ENCODE data around the gene FAF1.

DNA sequence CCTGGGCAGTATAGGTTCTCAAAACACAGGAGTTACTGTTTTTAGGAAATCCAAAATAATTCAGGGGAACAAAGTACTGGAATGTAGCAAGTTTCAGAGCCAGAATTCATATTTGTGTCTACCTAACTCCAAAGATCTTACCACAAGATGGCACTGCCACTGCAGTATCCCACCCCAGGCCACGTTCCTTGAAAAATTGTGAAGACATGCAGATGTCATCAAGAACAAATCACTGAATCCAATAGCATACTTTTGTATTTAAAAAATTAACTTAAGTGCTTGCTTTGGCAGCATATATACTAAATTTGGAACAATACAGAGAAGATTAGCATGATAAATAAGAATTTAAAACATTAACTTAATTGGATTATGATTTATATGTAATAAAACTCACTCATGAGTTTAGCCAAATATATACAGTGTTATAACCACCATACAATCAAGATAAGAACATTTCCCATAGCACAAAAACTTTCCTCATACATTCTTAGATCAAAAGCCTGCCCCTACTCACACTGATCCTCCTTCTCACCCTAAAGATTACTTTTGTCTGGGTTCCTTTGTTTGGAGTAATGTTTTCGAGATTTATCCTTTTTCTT, 209.9 kb downstream of the FAF1 start:
- TF ChIP-seq, protein P1, sequence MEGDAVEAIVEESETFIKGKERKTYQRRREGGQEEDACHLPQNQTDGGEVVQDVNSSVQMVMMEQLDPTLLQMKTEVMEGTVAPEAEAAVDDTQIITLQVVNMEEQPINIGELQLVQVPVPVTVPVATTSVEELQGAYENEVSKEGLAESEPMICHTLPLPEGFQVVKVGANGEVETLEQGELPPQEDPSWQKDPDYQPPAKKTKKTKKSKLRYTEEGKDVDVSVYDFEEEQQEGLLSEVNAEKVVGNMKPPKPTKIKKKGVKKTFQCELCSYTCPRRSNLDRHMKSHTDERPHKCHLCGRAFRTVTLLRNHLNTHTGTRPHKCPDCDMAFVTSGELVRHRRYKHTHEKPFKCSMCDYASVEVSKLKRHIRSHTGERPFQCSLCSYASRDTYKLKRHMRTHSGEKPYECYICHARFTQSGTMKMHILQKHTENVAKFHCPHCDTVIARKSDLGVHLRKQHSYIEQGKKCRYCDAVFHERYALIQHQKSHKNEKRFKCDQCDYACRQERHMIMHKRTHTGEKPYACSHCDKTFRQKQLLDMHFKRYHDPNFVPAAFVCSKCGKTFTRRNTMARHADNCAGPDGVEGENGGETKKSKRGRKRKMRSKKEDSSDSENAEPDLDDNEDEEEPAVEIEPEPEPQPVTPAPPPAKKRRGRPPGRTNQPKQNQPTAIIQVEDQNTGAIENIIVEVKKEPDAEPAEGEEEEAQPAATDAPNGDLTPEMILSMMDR (IDR thresholded peaks at IDR 0.05) = peak in 1 of 5 experiments; percentile 21
- TF ChIP-seq POLR2AphosphoS5 (IDR thresholded peaks at IDR 0.05) = no peak
- TF ChIP-seq POLR2A (IDR thresholded peaks at IDR 0.05) = no peak

Measured in transverse colon (tissue), 4 donors.